Astrocyte of the spinal cord (primary cell): ENCODE data around the gene LCE1F.

ENCODE experiments used
- DNase-seq: peaks from one replicate; pipeline ENCODE4 v3.0.0; 2011; ENCODE audit warnings: low read depth, low spot score
- H3K4me3 ChIP-seq: 2 replicates; pipeline ENCODE4 v1.5.1; 2011; ENCODE audit warnings: low read depth, mild to moderate bottlenecking, low read length, moderate library complexity
- in situ Hi-C: cut with HindIII; loops from 2 replicates; pipeline ENCODE4 v1.10.0; 2017; ENCODE audit warnings: low sequenced_read_pairs
- TF ChIP-seq, protein P1 (sequence below): IDR thresholded peaks from 2 replicates; pipeline ENCODE4 v1.5.1; 2012; ENCODE audit warnings: low read depth, mild to moderate bottlenecking, low read length, inconsistent platforms

LCE1F gene

DNA sequence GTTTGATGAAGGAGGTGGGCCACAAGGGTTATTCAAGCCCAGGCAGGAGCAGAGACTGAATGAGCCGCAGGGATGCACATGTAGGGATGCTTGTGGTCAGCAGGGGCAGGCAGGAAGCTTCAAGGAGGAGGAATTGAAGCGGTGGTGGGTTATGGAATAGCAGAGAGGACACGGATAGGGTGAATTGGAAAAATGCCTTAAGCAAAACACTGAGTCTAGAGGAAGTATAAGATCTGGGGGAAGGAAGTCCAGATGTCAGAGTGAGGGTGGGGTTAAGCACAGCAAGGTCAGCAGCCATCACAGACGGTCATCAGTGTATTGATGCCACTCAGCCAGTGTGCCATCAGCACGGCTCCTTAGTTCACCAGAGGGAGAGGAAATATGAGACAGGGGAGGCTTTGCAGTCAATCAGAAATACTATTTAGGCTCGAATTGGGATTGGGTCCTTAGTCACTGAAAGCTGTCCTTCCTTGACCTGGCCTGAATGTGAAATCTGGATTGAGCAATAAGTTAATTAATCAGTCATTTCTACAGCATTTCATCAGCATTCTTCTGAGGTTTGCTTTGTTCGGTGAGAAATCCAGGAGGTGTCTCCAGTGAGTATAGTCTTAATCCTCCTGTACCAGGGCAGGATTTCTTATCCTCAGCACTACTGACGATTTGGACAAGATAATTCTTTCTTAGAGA is 6.0 kb upstream of the LCE1F start:
- TF ChIP-seq, protein P1, sequence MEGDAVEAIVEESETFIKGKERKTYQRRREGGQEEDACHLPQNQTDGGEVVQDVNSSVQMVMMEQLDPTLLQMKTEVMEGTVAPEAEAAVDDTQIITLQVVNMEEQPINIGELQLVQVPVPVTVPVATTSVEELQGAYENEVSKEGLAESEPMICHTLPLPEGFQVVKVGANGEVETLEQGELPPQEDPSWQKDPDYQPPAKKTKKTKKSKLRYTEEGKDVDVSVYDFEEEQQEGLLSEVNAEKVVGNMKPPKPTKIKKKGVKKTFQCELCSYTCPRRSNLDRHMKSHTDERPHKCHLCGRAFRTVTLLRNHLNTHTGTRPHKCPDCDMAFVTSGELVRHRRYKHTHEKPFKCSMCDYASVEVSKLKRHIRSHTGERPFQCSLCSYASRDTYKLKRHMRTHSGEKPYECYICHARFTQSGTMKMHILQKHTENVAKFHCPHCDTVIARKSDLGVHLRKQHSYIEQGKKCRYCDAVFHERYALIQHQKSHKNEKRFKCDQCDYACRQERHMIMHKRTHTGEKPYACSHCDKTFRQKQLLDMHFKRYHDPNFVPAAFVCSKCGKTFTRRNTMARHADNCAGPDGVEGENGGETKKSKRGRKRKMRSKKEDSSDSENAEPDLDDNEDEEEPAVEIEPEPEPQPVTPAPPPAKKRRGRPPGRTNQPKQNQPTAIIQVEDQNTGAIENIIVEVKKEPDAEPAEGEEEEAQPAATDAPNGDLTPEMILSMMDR = no peak

DNA sequence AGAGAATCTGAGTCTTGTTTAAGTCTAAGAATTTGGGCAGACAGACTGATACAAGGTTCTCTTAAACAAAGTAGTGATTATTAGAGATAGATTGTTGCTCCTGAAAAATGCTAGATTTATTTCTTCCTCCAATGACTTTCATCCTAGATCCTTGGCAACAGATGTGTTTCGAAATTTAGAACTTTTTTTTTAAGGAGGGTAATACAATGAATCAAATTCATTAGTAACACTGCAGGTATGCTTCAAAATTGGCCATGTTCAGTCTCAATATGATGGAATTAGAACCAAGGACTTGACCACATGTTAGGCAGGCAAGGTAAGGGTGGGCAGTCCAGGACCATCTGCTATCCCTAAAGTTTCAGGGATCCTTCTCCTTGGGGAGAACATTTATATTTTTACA is 4.5 kb upstream of the LCE1F start:
- no peak for DNase-seq
- in situ Hi-C loops = no loop called here
- TF ChIP-seq, protein P1 = no peak
- no peak overlapping the region for H3K4me3 ChIP-seq

More for the DNA sequence above, 6.0 kb upstream of the LCE1F start:
- in situ Hi-C loops = no loop called here
- no peak for DNase-seq
- no peak overlapping the region for H3K4me3 ChIP-seq

DNA sequence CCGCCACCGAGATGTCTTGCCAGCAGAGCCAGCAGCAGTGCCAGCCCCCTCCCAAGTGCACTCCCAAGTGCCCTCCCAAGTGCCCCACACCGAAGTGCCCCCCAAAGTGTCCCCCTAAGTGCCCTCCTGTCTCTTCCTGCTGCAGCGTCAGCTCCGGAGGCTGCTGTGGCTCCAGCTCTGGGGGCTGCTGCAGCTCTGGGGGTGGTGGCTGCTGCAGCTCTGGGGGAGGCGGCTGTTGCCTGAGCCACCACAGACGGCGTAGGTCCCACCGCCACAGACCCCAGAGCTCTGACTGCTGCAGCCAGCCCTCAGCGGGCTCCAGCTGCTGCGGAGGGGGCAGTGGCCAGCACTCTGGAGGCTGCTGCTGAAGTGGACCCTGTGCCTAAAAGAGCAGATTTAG is 1.4 kb downstream of the LCE1F start:
- TF ChIP-seq, protein P1 = no peak
- no peak for DNase-seq
- no peak overlapping the region for H3K4me3 ChIP-seq
- in situ Hi-C loops = no loop called here

DNA sequence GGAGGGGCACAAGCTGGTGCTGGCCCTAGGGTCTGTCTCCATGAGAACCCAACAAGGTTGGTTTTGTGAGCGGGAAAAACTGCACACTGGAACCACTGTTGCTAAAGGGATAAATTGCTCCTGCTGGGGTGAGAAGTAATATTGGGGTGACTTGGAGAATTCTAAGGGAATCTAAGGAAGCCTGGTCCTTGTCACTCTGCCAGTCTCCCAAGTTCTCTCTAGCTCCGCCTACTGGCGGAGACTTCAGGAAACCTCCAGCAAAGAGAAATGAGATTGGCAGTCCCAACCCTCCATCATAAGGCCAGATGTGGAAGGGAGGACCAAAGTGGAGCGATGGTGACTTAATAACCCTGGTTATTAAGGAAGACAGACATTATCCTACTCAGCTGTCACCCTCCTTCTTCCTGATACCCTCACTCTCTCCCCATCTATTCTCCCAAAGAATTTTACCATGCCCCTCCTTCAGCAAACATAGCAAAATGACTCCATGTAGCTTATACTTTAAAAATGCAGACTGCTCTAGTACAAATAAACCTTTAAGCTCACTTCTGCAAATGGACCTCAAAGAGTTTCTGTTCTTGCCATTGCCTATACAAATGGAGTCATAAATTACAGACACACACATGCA is 2.7 kb downstream of the LCE1F start:
- H3K4me3 ChIP-seq = no peak overlapping the region
- DNase-seq = no peak
- in situ Hi-C loops = no loop called here
- TF ChIP-seq, protein P1 = peak; percentile 17

DNA sequence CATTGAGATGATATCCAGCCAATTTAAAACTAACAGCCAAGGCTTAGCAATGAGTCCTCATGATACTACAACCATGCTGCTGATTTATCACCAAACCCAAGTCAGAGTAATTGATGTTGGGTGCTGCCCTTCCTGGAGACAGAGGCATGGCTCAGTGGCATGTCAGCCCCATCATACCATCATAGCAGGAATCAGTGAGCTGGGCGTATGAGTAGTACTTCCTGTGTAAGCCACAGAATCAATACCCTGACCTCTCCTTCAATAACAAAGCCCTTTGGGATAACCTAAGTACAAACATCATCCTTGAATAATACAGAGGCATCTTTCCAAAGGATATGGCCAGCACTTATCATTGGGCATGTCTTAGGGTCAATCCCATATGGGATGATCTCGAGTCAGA is 8.2 kb downstream of the LCE1F start:
- no peak for DNase-seq
- TF ChIP-seq, protein P1 = no peak
- H3K4me3 ChIP-seq = no peak overlapping the region
- in situ Hi-C loops = no loop called here

DNA sequence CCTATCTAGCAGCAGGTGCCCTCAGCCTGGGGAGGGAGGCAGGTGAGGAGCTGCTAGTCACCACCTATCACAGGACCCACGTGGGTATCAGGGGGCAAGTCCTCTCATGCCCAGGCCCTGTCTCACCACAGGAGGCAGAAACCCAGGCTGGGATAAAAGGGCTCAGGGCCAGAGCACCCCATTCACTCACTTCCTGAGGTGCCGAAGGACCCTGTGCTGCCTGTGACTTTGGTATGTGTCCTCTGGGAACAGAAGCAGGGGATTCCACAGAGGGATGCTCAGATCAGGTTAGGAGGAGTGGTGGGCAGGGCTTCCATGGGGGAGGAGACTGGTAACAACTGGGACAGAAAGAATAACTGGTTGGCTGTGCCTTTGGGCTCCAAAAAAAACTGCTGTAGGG is 11.1 kb downstream of the LCE1F start, which contains the start of gene LCE1E:
LCE1E (plus strand) TSS at position 181 of the 400 bp plus-strand sequence. CDS start 1,043 bp downstream, outside the sequence.
- DNase-seq = no peak
- TF ChIP-seq, protein P1 = no peak
- H3K4me3 ChIP-seq = no peak within 1 kb of the TSS
- in situ Hi-C loops = no loop called here
